Type B pancreatic cell (in vitro differentiated cells): ENCODE data around the gene TMEM179. TPM values are rescaled to one million over a fixed set of nuclear protein-coding genes. Genes with fewer than 3 reads are reported as not detected.
A peak's percentile ranks its signal among the peaks of the same experiment; 100 is the strongest.

Experiments
- DNase-seq: peaks from one replicate; pipeline ENCODE4 v3.0.0; 2021; ENCODE audit warnings: mixed read lengths; ENCODE audit not compliant: unreplicated experiment; ENCODE audit errors: extremely low spot score
- H3K27ac Mint-ChIP-seq: 2 replicates; pipeline ENCODE4 v1.8.0; 2021; ENCODE audit warnings: mild to moderate bottlenecking, mixed read lengths
- H3K27me3 Mint-ChIP-seq: 2 replicates; pipeline ENCODE4 v1.8.0; 2021; ENCODE audit warnings: mixed read lengths
- H3K36me3 Mint-ChIP-seq: 2 replicates; pipeline ENCODE4 v1.8.0; 2021; ENCODE audit warnings: mixed read lengths
- H3K4me1 Mint-ChIP-seq: one replicate; pipeline ENCODE4 v1.8.0; 2021; ENCODE audit warnings: mixed read lengths; ENCODE audit not compliant: unreplicated experiment
- H3K4me3 Mint-ChIP-seq: 2 replicates; pipeline ENCODE4 v1.8.0; 2021; ENCODE audit warnings: mild to moderate bottlenecking, mixed read lengths
- H3K9me3 Mint-ChIP-seq: 2 replicates; pipeline ENCODE4 v1.8.0; 2021; ENCODE audit warnings: mixed read lengths
- total RNA-seq: library from RNA; stranded (reverse); gene quantifications from 2 replicates; pipeline ENCODE4 v1.2.1, GENCODE V29; 2021; ENCODE audit warnings: low replicate concordance
- TF ChIP-seq, protein P1 (sequence below): fragments of 200-600 bp; sonication (generic); conservative IDR thresholded peaks from 2 replicates; pipeline ENCODE4 v1.5.0; 2021; ENCODE audit warnings: antibody characterized with exemption, mild to moderate bottlenecking

TMEM179 gene
- total RNA-seq, 1 donor from 2014 or later: 9.0 TPM

GRCh38 chr14:104546591-104547309, 57.8 kb downstream of the TMEM179 start:
- no peaks in the 10 kb centered on the region for H3K4me1 Mint-ChIP-seq
- H3K27me3 Mint-ChIP-seq: peaks cover 48% of the 10 kb centered on the region
- DNase-seq: peak; percentile 29
- no peak overlapping the region for H3K27ac Mint-ChIP-seq
- no peak overlapping the region for H3K4me3 Mint-ChIP-seq
- TF ChIP-seq, protein P1, sequence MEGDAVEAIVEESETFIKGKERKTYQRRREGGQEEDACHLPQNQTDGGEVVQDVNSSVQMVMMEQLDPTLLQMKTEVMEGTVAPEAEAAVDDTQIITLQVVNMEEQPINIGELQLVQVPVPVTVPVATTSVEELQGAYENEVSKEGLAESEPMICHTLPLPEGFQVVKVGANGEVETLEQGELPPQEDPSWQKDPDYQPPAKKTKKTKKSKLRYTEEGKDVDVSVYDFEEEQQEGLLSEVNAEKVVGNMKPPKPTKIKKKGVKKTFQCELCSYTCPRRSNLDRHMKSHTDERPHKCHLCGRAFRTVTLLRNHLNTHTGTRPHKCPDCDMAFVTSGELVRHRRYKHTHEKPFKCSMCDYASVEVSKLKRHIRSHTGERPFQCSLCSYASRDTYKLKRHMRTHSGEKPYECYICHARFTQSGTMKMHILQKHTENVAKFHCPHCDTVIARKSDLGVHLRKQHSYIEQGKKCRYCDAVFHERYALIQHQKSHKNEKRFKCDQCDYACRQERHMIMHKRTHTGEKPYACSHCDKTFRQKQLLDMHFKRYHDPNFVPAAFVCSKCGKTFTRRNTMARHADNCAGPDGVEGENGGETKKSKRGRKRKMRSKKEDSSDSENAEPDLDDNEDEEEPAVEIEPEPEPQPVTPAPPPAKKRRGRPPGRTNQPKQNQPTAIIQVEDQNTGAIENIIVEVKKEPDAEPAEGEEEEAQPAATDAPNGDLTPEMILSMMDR: no peak
- no peaks in the 10 kb centered on the region for H3K36me3 Mint-ChIP-seq
- no peaks in the 10 kb centered on the region for H3K9me3 Mint-ChIP-seq

GRCh38 chr14:104545942-104546501, 58.5 kb downstream of the TMEM179 start:
- Mint-ChIP-seq H3K27ac (no peak overlapping the region), H3K27me3 (peaks cover 50% of the 10 kb centered on the region), H3K36me3 (no peaks in the 10 kb centered on the region), H3K9me3 (no peaks in the 10 kb centered on the region), H3K4me3 (no peak overlapping the region), H3K4me1 (no peaks in the 10 kb centered on the region)
- TF ChIP-seq, protein P1: no peak
- peak; percentile 61 for DNase-seq

- H3K36me3 Mint-ChIP-seq: no peaks in the 10 kb centered on the region
- peaks cover 45% of the 10 kb centered on the region for H3K27me3 Mint-ChIP-seq
- TF ChIP-seq, protein P1: no peak
- DNase-seq: peak; percentile 64
- no peaks in the 10 kb centered on the region for H3K9me3 Mint-ChIP-seq
- no peak overlapping the region for H3K27ac Mint-ChIP-seq
- no peak overlapping the region for H3K4me3 Mint-ChIP-seq
- H3K4me1 Mint-ChIP-seq: no peaks in the 10 kb centered on the region
These were observed 59.2 kb downstream of the TMEM179 start for GRCh38 chr14:104545151-104545941.

DNA sequence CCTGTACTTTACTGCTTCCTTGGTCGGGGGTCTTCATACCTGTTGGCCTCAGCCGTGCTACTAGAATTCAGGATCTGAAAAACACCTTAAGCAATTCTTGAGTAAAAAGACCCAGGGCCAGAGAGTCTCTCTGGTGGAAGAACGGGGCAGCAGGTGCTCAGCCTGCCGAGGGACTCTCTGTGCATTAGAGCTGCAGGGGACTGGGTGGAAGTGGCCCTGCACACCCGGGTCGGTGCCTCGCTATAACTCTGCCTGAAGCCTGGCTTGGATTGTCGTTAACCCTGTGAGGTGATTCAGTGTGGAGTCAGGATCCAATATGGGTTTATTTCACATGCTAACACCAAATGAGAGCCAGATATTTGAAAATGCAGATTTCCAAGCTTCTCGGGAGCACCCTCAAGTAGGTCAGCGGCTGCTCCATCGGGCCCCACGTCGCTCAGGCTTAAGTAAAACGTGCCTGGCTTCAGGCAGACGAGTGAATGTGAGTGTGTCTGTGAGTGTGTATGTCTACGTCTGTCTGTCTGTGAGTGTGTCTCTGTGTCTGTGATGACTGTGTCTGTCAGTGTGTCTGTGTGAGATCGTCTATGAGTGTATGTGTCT, 60.1 kb downstream of the TMEM179 start:
- no peak overlapping the region for H3K4me3 Mint-ChIP-seq
- H3K9me3 Mint-ChIP-seq: no peaks in the 10 kb centered on the region
- no peaks in the 10 kb centered on the region for H3K36me3 Mint-ChIP-seq
- peaks cover 43% of the 10 kb centered on the region for H3K27me3 Mint-ChIP-seq
- no peak overlapping the region for H3K27ac Mint-ChIP-seq
- H3K4me1 Mint-ChIP-seq: no peaks in the 10 kb centered on the region
- peak; percentile 31 for DNase-seq
- TF ChIP-seq, protein P1: no peak

- no peak overlapping the region for H3K4me3 Mint-ChIP-seq
- no peaks in the 10 kb centered on the region for H3K4me1 Mint-ChIP-seq
- peak; percentile 51 for DNase-seq
- H3K9me3 Mint-ChIP-seq: no peaks in the 10 kb centered on the region
- H3K27ac Mint-ChIP-seq: no peak overlapping the region
- TF ChIP-seq, protein P1: no peak
- peaks cover 43% of the 10 kb centered on the region for H3K27me3 Mint-ChIP-seq
- H3K36me3 Mint-ChIP-seq: no peaks in the 10 kb centered on the region
These were observed 61.4 kb downstream of the TMEM179 start for GRCh38 chr14:104542871-104543830.
